Measurements from ENCODE around the gene RNF151.
"Not testable (repeated sequence)": the region's sequence is repeated elsewhere in the genome, so short reads cannot be mapped to it uniquely, and the experiment has no call there.

RNF151 gene

DNA sequence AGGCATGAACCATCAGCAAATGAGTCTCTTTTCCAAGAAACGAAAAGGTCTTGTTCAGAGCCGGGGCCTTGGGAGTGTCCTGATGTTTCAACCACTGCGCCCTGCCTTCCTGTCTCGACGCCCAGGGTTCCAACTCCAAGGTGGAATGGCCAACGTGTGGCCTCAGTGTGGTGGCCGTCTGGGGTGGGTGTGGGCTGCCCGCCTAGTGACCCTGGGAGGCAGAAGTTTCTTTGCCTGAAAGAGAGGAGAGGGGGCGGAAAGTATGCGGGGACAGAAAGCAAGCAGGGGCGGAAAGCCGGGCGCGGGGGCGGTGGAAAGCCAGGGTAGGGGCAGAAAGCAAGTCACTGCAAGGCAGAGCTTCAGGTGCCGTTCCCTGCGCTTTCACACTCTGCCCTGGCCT, 27.7 kb upstream of the RNF151 start:
- DNase-seq (ENCODE audit: low read depth): no peak
- H3K4me3 ChIP-seq (replicated peaks; ENCODE audit: low read depth, low read length): no peak overlapping the region
- TF ChIP-seq CTCF (IDR thresholded peaks at IDR 0.05; ENCODE audit: low read length, missing control alignments): no peak

DNA sequence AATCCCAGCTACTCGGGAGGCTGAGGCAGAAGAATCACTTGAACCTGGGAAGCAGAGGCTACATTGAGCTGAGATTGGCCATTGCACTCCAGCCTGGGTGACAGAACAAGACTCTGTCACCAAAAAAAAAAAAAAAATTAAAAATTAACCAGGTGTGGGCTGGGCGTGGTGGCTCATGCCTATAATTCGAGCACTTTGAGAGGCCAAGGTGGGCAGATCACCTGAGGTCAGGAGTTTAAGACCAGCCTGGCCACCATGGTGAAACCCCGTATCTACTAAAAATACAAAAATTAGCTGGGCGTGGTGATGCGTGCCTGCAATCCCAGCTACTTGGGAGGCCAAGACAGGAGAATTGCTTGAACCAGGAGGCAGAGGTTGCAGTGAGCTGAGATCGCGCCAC, 26.8 kb upstream of the RNF151 start:
- DNase-seq (ENCODE audit: low read depth); H3K4me3 ChIP-seq (replicated peaks; ENCODE audit: low read depth, low read length): not testable (repeated sequence)

GRCh38 chr16:1940273-1941161, 26.1 kb upstream of the RNF151 start:
- no peak overlapping the region for H3K4me3 ChIP-seq (replicated peaks; ENCODE audit: low read depth, low read length)
- no peak for TF ChIP-seq CTCF (IDR thresholded peaks at IDR 0.05; ENCODE audit: low read length, missing control alignments)
- DNase-seq (ENCODE audit: low read depth): no peak

GRCh38 chr16:1941162-1942046, 25.3 kb upstream of the RNF151 start:
- peak overlapping the region; percentile 89 for H3K4me3 ChIP-seq (replicated peaks; ENCODE audit: low read depth, low read length)
- DNase-seq (ENCODE audit: low read depth): no peak
- no peak for TF ChIP-seq CTCF (IDR thresholded peaks at IDR 0.05; ENCODE audit: low read length, missing control alignments)

DNA sequence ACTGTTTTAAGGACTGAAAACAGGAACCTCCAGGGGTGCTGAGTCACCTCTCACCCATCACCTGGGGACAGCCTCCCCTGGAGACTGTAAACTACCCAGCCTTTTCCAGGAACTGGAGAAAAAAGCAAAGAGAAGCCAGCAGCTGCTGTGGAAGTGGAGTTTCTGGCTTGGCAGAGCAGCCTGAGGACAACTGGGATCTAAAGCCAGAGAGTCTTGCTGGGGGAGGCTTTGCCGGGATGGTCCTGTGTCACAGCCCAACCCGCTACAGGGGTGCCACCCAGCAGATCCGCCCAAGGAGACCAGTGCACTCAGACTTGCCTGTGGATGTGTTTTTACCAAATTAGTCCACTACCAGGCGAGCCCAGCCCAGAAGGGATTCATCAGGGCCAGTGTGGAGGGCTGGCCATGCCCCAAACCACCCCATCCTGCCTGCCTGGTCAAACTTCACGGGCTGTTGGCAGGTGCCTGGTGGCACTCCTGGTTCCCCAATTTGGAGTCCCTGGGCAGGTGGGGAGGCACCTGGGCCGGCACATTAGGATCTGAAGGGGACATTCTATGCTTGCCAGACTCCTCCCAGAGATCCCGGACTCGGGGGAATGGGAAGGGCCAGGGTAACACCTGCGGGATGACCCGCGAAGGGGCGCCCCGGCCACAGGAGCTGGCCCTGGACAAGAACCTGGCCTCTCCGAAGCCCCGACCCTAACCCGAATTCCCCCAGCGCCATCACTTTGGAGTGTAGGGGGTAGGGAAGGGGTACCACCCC, 24.4 kb upstream of the RNF151 start:
- peak overlapping the region; percentile 89 for H3K4me3 ChIP-seq (replicated peaks; ENCODE audit: low read depth, low read length)
- peak; percentile 28 for DNase-seq (ENCODE audit: low read depth)
- no peak for TF ChIP-seq CTCF (IDR thresholded peaks at IDR 0.05; ENCODE audit: low read length, missing control alignments)

- no peak for TF ChIP-seq CTCF (IDR thresholded peaks at IDR 0.05; ENCODE audit: low read length, missing control alignments)
- peak; percentile 98 for DNase-seq (ENCODE audit: low read depth)
- H3K4me3 ChIP-seq (replicated peaks; ENCODE audit: low read depth, low read length): peak within 1 kb of the TSS; percentile 89
Measured at GRCh38 chr16:1942810-1943726, 23.6 kb upstream of the RNF151 start, which contains the start of gene MSRB1. Gene MSRB1, minus strand, starts transcription at chr16:1943199. Its CDS starts 43 bp downstream, at chr16:1943156.

All from fibroblast of pulmonary artery (primary cell).